ENCODE data around the gene PADI1.

Gene PADI1, protein sequence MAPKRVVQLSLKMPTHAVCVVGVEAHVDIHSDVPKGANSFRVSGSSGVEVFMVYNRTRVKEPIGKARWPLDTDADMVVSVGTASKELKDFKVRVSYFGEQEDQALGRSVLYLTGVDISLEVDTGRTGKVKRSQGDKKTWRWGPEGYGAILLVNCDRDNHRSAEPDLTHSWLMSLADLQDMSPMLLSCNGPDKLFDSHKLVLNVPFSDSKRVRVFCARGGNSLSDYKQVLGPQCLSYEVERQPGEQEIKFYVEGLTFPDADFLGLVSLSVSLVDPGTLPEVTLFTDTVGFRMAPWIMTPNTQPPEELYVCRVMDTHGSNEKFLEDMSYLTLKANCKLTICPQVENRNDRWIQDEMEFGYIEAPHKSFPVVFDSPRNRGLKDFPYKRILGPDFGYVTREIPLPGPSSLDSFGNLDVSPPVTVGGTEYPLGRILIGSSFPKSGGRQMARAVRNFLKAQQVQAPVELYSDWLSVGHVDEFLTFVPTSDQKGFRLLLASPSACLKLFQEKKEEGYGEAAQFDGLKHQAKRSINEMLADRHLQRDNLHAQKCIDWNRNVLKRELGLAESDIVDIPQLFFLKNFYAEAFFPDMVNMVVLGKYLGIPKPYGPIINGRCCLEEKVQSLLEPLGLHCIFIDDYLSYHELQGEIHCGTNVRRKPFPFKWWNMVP

DNA sequence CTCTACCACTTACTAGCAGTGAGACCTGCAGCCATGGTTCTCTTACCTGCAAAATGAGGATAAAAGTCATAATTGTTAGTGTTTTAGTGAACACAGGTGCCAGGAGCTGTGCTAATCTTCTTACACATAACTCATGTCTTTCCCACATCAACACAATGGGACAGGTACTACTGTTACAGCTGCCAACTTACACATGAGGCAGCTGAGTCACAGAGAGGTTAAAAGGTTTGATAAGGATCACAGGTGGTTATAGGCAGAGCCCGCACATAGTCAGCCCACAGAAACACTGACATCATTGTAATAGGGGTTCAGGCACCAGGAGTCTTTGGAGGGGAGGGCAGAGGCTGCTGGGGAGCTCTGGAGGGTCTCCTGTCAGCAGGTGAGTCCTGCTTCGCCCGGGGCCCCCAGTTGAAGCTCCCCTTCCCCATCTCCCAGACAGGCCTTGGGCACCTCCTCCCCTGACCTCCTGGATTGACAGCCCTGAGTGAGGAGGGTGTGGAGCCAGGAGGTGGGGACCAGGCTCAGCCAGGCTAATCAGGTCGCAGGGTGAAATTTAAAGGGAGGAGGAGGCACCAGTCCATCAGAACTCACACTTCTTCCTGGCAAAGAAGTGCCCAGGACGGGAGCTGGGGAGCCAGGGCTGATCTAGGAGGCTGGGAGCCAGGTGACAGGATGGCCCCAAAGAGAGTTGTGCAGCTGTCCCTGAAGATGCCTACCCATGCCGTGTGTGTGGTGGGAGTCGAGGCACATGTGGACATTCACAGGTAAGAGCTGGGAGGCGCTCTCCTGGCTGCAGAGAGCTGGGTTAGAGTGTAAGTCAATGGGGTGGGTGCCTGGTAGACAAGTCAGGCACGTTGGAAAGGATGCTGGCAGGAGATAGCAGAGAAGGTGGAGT lies at the start of gene PADI1:
PADI1 (plus strand) TSS at position 583 of the 895 bp plus-strand sequence; CDS start at position 673, 90 bp downstream.
- DNase-seq (ENCODE audit: low read depth in 2 of 2), result no peak

DNA sequence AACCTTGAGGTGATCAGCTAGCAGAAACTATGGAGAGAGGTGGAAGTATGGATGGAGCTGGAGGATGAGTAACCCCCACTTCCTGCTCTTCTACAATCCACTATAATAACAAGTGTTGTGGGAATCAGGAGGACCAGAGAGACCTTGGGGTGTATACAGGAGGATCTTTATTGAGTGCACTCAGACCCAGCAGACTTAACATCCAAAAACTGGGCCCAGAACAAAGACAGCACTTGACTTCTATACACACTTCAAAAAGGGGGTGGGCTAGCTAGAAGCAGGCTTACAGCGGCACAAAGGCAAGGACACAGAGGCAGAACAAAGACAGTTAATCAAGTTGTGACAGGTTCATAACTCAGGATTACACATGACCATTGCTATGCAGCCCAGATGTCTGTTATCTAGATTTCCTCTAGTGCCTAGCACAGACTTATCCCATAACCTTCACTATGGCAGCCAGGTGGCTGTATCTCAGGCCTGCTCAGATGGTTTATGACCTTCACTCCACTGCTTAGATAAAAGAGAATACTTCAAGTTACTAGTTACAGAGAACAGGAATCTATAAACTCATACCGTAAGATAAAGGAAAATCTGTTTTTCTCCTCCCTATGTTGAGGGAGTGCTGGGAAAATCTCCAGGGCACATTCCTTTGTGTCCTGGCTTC lies 49.5 kb upstream of the PADI1 start:
- DNase-seq (ENCODE audit: low read depth in 2 of 2), result no peak

DNA sequence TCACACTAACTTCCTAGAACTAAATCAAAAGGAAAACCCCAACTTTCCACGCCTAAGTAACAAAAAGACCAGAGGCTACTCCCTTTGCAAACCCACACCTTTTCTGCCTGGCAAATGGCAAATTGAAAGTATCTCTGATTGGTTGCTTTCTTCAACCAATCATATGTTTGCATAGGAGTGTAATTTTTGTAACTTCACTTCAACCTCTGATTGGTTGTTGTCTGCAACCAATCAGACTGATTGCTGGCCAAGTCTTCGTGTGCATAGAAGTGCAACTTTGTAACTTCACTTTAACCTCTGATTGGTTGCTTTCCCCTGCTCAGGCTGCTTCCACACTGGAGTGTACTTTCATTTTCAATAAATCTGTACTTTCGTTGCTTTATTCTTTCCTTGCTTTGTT lies 48.8 kb upstream of the PADI1 start:
- DNase-seq (ENCODE audit: low read depth in 2 of 2), result no peak

DNA sequence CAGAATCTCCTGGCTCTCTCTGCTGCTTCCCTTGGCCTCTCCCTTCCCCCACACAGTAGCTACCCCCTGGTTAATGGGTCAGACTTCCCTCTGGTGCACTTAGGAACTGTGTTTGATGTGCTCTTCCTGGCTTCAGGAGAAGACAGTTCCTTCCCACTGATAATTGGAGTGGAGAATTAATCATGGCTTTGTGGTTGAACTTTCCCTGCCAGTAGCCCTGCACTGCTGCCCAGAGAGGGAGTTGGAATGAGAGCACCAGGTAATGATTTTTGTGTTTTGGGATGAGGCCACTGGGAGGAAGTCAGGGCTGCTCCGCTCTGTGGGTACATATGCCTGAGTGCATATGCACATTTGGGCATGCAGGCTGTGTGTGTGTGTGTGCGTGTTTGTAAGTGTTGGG lies 46.0 kb upstream of the PADI1 start:
- no peak for DNase-seq (ENCODE audit: low read depth in 2 of 2)

DNA sequence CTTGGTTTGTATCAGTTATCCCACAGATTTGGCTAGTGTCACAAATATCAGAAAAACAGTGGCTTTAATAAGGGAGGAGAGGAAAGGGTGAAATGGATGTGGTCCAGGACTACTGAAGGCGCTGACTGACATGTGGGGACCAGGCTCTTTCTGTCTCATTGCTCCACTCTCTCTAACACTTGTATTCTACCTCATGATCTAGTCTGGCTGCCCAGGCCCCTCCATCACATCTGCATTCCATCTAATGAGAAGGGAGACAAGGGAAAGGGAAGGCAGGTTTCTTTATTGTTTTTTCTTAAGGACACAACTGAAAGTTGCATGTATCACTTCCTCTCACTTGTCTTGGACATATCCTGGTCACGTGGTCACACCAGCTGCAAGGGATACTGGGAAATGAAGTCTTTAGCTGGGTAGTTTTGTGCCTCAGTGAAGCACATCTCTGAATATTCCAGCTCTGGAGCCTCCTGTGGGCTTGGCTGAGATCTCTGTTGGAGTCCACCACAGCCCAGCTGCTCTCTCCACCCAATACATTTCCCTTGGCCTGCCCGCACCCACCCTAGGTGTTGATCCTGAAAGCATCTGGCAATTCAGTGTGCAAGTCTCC lies 43.7 kb upstream of the PADI1 start:
- no peak for DNase-seq (ENCODE audit: low read depth in 2 of 2)

DNA sequence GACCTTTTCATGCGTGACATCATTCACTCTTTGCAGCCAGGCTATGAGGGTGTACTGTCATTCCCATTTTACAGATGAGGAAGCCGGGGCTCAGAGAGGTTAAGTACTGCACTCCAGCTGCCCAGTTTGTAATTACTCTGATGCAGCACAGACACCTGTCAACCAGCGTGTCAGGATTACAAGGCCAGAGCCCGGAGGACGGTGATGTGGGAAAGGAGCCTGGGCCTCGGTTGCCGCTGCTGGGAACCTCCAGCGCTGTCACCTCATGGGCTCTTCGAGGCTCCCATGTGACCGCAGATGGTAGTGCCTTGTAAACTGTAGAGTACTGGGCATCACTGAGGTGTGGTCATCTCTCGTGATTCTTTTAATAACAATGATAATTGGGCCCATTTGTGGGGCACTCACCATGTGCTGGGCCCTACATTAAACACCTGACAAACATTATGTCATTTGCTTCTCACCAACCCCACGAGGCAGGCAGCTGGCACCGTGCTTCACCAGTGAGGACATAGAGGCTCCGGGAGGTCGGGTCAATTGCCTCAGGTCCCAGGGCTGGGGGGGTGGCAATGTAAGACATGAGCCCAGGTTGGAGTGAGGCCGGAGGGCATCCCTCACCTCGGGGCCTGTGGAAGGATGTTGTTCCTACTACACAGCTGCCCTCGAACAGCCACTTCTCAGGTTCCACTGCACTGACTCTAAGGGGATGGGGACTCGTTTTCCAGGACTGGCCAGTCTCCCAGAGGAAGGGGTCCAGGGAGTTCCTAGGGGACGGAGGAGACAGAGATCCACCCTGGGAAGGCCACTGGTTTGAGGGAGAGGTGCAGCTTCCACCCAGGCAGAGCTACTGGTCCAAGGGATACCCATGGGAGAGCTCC lies 42.8 kb upstream of the PADI1 start:
- DNase-seq (ENCODE audit: low read depth in 2 of 2), result no peak

DNA sequence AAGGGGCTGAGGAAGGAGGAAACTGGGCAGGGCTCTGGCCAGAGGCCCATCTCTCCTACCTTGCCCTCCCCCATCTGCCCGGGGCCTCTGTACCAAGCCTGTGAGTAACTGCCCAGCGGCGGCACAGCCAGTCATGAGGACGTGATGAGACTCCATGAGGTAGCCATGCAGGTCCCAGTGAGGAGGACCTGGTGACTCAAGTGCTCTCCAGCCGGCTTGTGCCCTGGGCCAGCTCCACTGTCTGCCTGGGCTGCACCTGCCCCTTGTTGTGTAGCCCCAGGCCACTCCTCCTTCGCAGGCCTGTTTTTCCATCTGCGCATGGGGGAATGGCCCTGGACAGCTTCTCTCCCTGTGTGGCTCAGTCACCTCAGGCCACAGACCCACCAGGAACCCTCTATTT lies 42.0 kb upstream of the PADI1 start:
- no peak for DNase-seq (ENCODE audit: low read depth in 2 of 2)

DNA sequence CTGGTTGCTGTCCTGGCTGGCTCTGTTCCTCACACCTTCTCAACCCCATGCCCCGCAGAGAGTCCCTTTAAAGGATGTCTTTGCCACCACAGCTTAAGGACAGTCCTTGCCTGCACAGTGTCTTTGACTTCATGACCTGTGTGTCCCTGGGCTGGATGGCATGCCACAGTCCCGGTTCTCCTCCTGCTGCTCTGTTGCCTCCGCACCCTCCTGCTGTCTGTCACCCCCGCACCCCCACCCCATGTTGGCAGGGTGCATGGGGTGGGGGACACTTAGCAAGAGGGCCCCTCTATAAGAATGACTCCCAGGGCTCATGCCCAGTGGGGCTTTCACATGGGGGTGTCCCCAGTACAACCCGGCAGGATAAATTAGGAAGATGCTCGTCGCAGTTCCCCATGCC lies 41.6 kb upstream of the PADI1 start:
- no peak for DNase-seq (ENCODE audit: low read depth in 2 of 2)

DNA sequence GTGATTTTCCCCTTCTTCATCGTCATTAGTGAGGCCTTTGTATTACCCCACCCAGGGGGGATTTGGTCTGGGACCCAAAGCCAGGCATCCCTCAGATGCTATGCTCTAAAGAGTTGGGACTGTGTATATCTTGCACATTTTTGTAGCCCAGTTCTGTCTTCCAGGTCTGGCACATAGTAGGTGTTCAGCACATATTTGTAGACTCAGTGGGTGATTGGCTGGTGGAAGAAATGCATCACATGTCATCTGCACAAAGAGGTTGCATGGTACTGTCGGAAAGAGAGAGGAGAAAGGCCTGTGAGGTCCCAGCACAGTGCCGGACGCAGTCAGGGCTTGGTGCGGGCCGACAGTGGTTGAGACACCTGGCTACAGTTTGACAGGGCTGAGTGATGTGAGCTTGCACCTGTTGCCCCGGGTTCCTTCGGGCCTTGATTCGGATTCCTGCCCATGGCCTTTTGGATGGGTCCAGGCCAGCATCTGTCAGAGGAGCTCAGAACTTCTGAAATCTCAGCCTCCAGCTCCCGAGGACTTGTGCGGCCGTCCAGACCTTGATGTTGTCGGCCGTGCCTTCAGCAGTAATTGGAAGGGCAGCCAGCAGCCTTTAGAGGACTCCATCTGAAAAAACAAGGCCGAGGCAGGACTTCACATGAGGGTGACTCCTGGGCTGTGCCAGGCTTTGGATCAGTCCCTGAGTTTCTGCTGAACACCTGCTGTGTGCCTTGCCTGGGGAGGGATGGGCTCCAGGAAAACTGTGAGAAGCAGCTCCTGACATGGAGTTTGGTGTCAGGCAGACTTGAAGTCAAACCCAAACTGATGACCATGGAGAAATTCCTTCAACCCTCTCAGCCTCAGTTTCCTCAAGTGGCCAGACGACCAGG lies 40.9 kb upstream of the PADI1 start:
- DNase-seq (ENCODE audit: low read depth in 2 of 2), result no peak

DNA sequence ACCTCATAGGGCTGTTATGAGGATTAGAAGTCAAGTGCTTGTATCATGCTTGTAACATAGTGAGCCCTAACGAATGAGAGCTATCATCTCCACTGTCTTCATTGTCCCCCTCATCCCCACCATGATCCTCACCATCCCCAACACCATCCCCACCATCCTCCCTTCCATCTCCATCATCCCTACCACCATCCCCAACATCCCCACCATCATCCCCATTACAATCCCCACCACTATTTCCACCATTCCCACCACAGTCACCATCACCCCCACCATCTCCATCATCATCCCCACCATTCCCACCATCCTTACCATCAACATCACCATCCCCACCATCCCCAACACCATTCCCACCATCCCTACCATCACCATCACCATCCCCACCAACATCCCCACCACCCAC lies 39.1 kb upstream of the PADI1 start:
- no peak for DNase-seq (ENCODE audit: low read depth in 2 of 2)

DNA sequence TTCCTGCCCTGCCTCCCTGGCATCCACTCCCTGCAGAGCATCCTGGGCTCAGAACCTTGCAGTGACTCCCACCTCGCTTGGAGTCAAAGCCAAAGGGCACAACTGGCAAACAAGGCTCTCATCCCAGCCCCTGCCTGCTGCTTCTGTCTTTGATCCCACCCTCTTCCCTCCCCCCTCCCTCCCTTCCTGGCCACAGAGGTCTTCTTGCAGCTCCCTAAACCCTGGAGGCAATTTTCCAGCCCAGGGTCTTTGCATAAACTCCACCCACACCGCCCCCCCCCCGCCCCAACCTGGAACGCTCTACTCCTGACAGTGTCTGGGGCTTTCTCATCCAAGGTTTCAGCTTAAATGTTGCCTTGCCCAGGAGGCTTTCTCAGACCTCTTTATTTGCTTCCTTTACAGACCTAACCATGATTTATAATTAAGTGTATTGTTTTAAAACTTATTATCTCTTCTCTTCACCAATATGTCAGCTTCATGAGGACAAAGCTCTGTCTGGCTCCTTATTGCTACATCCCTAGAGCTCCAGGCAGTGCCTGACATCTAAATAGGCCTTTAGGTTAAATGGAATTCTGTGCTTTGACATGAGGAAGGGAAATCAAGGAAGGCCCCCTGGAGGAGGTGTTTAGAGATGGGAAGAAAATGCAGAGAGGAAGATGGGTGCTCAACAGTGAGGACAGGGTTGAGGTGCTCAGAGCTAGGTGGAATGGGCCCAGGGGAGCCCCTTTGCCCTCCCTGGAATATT lies 37.7 kb upstream of the PADI1 start:
- no peak for DNase-seq (ENCODE audit: low read depth in 2 of 2)

DNA sequence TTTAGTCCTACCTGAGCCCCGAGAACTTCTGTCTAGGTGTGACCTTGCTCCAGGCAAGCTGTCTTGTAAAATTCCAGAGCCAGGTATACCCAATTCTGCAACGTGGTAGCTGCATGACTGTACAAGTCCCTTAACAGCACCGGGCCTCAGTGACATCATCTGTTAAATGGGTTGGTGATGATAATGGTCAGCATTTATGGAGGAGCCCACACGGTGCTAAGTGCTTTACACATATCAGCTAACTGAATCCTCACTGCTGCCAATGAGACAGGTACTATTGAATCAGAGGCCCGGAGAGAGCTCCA lies 37.2 kb upstream of the PADI1 start:
- DNase-seq (ENCODE audit: low read depth in 2 of 2), result no peak

DNA sequence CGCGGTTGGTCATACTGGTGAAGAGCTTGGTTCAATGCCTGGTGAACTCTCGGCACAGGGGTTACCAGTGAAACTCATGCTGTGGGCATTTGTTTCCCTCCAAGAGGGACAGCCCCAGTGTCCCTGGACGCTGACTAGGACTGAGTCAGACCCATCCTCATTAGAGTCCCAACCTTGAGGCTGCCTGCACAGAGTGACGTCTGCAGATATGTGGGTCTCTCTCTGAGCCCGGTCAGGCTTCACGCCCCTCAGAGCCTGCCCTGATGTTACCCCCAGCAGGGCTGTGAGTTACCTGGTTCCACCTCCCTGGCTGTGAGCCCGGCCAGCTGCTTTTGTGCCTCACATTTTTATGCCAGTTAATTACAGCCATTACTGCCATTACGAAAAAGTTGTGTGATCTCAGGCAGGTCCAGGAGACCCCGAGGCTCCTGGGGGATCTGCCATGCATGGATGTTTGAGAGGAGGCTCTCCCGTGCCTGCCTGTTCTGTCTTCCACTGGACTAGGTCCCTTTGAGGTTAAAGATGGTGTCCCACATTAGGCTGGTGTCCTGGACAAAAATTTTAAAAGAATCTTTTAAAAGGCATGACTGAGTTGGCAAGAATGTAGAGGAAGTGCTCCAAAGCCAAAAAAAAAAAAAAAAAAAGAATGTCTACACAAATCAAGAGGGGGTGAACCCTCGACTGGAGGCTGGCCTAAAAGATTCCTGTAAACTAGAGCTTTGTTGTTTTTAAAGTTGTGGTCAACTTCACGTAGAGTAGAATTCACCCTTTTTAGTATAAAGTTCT lies 36.6 kb upstream of the PADI1 start:
- peak; percentile 60 to 65 for DNase-seq (ENCODE audit: low read depth in 2 of 2)

DNA sequence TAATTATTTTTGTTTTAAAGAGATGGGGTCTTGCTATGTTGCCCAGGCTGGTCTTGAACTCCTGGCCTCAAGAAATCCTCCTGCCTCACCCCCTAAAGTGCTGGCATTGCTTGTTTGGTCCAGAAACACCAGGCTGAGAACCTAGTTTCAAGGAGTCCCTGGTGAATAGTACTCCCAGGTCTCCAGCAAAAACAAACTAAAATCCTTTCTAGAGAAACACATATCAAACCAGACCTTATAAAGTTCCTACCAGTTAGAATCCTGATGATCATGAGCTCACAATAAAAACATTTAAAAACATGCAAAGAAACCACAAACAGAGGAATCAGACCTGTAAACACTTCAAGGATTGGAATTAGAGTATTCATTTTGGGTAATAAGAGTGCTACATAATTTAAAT lies 34.4 kb upstream of the PADI1 start:
- DNase-seq (ENCODE audit: low read depth in 2 of 2), result peak; percentile 59

DNA sequence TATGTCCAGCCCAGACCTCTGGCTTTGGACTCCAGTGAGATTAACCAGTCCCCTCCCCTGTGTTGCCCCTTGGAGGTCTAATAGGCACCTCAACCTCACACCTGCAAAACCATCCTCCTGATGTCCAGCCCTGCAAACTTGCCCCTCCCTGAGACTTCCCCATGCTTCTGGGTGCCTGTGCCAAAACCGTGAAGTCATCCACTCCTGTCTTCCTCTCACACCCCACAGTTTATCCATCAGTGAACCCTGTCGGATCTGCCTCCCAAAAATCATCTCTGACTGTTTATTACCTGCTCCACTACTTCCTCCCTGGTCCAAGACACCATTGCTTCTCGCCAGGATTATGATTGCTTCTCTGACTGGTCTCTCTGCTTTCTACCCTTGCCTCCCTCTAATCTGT lies 31.7 kb upstream of the PADI1 start:
- DNase-seq (ENCODE audit: low read depth in 2 of 2), result no peak

DNA sequence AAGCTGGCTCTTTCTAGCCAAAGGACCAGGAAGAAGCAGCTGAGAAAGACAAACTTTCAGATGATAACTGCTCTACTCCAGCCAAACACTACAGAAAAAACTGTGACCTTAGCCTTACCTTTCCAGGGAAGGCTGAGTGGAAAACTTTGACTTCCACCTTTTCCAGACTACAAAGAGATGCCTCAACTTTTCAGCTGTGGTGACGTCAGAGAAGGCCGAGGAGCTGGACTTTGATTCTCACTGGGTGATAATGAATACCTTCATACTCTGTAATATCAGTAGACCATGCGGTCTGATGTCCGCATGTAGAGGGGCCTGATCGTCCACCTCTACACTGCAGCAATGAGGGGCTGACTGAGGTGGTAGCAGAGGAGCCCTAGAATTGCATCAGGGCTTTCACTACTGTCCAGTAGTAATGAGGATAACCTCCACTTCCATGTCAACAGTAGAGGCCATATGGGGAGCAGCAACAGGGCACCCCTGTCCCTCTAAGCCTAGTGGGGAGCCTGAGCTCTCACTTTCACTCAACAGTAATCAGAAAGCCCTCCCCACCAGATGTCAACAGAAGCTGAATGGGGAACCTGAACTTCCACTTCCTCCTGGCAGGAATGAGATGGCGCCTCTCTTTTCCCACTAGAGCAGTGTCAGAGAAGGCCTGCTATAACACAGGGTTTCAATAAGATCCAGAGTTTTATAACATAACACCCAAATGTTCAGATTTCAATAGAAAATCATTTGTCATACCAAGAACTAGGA lies 28.4 kb upstream of the PADI1 start:
- DNase-seq (ENCODE audit: low read depth in 2 of 2), result no peak

DNA sequence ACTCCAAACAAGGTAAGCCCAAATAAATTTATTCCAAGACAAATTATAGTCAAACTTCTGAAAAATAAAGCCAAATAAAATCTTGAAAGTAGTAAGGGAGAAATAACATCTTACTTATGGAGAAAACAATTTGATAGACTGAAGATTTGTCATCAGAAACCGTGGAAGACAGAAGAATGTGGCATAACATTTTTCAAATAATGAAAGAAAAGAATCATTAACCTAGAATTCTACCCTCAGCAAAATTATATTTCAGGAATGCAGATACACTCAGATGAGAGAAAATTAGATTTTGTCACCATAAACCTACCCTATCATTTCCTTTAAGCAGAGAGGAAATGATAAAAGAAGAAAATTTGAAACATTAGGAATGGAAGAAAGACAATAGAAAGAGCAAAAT lies 27.3 kb upstream of the PADI1 start:
- no peak for DNase-seq (ENCODE audit: low read depth in 2 of 2)

All from fibroblast of skin of left quadriceps (primary cell).